ENCODE data around the gene ZNF646. TPM values are rescaled to one million over a fixed set of nuclear protein-coding genes. Genes with fewer than 3 reads are reported as not detected.

ZNF646 gene, protein sequence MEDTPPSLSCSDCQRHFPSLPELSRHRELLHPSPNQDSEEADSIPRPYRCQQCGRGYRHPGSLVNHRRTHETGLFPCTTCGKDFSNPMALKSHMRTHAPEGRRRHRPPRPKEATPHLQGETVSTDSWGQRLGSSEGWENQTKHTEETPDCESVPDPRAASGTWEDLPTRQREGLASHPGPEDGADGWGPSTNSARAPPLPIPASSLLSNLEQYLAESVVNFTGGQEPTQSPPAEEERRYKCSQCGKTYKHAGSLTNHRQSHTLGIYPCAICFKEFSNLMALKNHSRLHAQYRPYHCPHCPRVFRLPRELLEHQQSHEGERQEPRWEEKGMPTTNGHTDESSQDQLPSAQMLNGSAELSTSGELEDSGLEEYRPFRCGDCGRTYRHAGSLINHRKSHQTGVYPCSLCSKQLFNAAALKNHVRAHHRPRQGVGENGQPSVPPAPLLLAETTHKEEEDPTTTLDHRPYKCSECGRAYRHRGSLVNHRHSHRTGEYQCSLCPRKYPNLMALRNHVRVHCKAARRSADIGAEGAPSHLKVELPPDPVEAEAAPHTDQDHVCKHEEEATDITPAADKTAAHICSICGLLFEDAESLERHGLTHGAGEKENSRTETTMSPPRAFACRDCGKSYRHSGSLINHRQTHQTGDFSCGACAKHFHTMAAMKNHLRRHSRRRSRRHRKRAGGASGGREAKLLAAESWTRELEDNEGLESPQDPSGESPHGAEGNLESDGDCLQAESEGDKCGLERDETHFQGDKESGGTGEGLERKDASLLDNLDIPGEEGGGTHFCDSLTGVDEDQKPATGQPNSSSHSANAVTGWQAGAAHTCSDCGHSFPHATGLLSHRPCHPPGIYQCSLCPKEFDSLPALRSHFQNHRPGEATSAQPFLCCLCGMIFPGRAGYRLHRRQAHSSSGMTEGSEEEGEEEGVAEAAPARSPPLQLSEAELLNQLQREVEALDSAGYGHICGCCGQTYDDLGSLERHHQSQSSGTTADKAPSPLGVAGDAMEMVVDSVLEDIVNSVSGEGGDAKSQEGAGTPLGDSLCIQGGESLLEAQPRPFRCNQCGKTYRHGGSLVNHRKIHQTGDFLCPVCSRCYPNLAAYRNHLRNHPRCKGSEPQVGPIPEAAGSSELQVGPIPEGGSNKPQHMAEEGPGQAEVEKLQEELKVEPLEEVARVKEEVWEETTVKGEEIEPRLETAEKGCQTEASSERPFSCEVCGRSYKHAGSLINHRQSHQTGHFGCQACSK (N-terminal part only)
- total RNA-seq = 15.6 and 18.5 TPM in 2 replicates

DNA sequence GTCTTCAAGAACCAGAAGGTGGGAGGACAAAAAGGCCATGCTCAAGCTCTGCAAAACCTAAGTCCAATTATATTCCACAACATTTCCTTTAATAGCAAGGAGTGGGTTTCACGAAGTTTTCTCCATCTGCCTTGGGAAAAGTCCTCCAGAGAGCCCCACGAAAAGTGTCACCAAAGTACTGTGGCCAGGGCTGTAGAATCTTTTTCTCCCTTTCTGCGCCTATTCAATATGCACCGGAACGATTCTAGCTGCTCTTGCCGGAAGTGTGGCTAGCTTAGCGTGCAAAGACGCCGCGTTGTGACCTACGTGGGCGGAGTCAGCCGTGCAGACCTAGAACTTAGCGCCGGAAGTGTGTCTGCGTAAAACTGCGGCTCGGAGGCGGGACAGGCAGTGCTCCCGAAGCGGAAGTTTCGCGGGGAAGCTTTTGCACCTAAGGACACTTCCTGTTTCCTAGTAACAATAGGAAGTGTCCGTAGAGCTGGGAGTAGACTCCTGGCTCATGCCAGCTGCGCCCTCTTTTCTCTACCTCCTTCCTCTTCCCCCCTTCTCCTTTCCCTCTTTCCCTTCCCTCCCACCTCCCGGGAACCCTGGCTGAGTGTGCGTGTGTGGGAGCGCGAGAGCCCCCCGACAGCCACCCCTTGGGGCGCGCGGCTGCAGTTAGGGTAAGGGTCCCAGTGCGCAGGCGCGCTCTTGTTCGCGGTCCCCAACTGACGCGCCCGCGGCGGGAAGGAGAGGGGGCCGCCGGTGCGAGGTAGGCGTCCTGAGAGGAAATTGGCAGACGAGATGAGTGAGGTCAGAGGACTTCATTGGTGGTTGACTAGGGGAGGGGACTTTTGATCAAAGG lies at the start of gene ZNF646, which contains the start of gene ZNF668:
TSS of gene ZNF646 (plus strand) at position 453 of the 844 bp plus-strand sequence. CDS start 1,903 bp downstream, outside the sequence.
TSS of gene ZNF668 (minus strand) at position 271 of the 844 bp plus-strand sequence. CDS start 9,781 bp downstream, outside the sequence.
- Histone ChIP-seq H3K36me3 (ENCODE audit: insufficient read depth, low read length) (peaks cover 28% of the 10 kb centered on the region), H3K4me2 (ENCODE audit: insufficient read depth, low read length) (peak within 1 kb of the TSS; percentile 98), H2AFZ (ENCODE audit: low read length) (peak within 1 kb of the TSS; percentile 88), H3K9me3 (ENCODE audit: low read depth, low read length) (no peaks in the 10 kb centered on the region), H3K27me3 (ENCODE audit: insufficient read depth, low read length) (no peaks in the 10 kb centered on the region), H4K20me1 (ENCODE audit: insufficient read depth, low read length) (peaks cover 5% of the 10 kb centered on the region), H3K27ac (ENCODE audit: low read depth, low read length) (peak within 1 kb of the TSS; percentile 93), H3K79me2 (ENCODE audit: insufficient read depth, low read length) (peaks cover 88% of the 10 kb centered on the region), H3K4me3 (ENCODE audit: insufficient read depth, low read length) (peak within 1 kb of the TSS; percentile 94), H3K4me1 (ENCODE audit: insufficient read depth, low read length) (peaks cover 22% of the 10 kb centered on the region)
- no peak for TF ChIP-seq CTCF (IDR thresholded peaks at IDR 0.05; ENCODE audit: extremely low read depth, low read depth, low read length)
- peak; percentile 100 for DNase-seq (ENCODE audit: insufficient read length, low spot score, missing footprints)

GRCh38 chr16:31025339-31025738 lies 48.9 kb upstream of the ZNF646 start:
- Histone ChIP-seq H3K79me2 (ENCODE audit: insufficient read depth, low read length) (no peaks in the 10 kb centered on the region), H3K27me3 (ENCODE audit: insufficient read depth, low read length) (no peaks in the 10 kb centered on the region), H3K27ac (ENCODE audit: low read depth, low read length) (no peak overlapping the region), H3K9me3 (ENCODE audit: low read depth, low read length) (no peaks in the 10 kb centered on the region), H3K4me2 (ENCODE audit: insufficient read depth, low read length) (no peak overlapping the region), H3K4me3 (ENCODE audit: insufficient read depth, low read length) (no peak overlapping the region), H4K20me1 (ENCODE audit: insufficient read depth, low read length) (no peaks in the 10 kb centered on the region), H3K4me1 (ENCODE audit: insufficient read depth, low read length) (no peaks in the 10 kb centered on the region), H3K36me3 (ENCODE audit: insufficient read depth, low read length) (no peaks in the 10 kb centered on the region), H2AFZ (ENCODE audit: low read length) (peak overlapping the region; percentile 57)
- TF ChIP-seq CTCF (IDR thresholded peaks at IDR 0.05; ENCODE audit: extremely low read depth, low read depth, low read length) = no peak
- DNase-seq (ENCODE audit: insufficient read length, low spot score, missing footprints) = no peak

DNA sequence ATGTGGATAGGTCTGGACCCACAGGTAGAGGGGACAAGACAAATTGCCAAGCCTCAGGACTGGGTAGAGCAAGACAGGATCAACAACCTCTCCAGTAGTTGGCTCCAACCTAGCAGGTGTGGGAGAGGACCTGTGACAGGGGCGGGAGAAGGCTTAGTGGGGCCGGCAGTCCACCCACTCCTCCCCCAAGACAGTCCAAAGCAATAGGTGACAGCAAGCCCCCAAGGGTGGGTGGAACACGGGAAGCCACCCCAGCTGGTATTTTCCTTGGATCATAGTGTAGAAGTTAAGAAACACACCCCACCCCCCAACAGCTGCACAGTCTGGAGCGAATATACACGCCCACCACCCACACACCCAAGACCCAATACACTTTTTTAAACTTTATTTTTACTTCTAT lies 45.0 kb upstream of the ZNF646 start:
- peaks cover 7% of the 10 kb centered on the region for H3K79me2 ChIP-seq (ENCODE audit: insufficient read depth, low read length)
- peaks cover 10% of the 10 kb centered on the region for H3K4me1 ChIP-seq (ENCODE audit: insufficient read depth, low read length)
- no peak overlapping the region for H3K4me2 ChIP-seq (ENCODE audit: insufficient read depth, low read length)
- TF ChIP-seq CTCF (IDR thresholded peaks at IDR 0.05; ENCODE audit: extremely low read depth, low read depth, low read length) = no peak
- H3K27me3 ChIP-seq (ENCODE audit: insufficient read depth, low read length) = no peaks in the 10 kb centered on the region
- H3K9me3 ChIP-seq (ENCODE audit: low read depth, low read length) = no peaks in the 10 kb centered on the region
- no peaks in the 10 kb centered on the region for H3K36me3 ChIP-seq (ENCODE audit: insufficient read depth, low read length)
- peaks cover 1% of the 10 kb centered on the region for H4K20me1 ChIP-seq (ENCODE audit: insufficient read depth, low read length)
- H2AFZ ChIP-seq (ENCODE audit: low read length) = no peak overlapping the region
- no peak overlapping the region for H3K4me3 ChIP-seq (ENCODE audit: insufficient read depth, low read length)
- no peak overlapping the region for H3K27ac ChIP-seq (ENCODE audit: low read depth, low read length)
- DNase-seq (ENCODE audit: insufficient read length, low spot score, missing footprints) = no peak

All from osteoblast (primary cell).